Measurements from ENCODE around the gene ABCB10. TPM values are rescaled to one million over a fixed set of nuclear protein-coding genes. Genes with fewer than 3 reads are reported as not detected.
A peak's percentile ranks its signal among the peaks of the same experiment; 100 is the strongest.

The ABCB10 gene
- total RNA-seq, 1 experiment from 2014 or later: 13.8 TPM

GRCh38 chr1:229562686-229563085 is 4.2 kb upstream of the ABCB10 start:
- H2BK20ac ChIP-seq (ENCODE audit: low read depth, low read length, poor library complexity, severe bottlenecking): no peak overlapping the region
- no peak overlapping the region for H3K27ac ChIP-seq (ENCODE audit: insufficient read length, low read depth, low read length)
- H3K23ac ChIP-seq (ENCODE audit: insufficient read length, low read depth, low read length): no peak overlapping the region
- no peak overlapping the region for H3K9ac ChIP-seq (ENCODE audit: extremely low read depth, insufficient read length, low read length)
- H3K18ac ChIP-seq (ENCODE audit: insufficient read length, low read depth, low read length): no peak overlapping the region
- whole genome bisulfite sequencing (ENCODE audit: extremely low coverage, insufficient read length, low lambda C conversion rate): no CpG with 5 or more reads among the region's 3 CpGs
- H3K9me3 ChIP-seq (ENCODE audit: control insufficient read depth, low read depth, low read length): no peaks in the 10 kb centered on the region
- H2AFZ ChIP-seq (ENCODE audit: low read length): no peak overlapping the region
- no peak overlapping the region for H4K8ac ChIP-seq (replicated peaks; ENCODE audit: insufficient read length, low read depth, low read length)
- H2BK5ac ChIP-seq (ENCODE audit: insufficient read length, low read length): no peak overlapping the region
- no peak overlapping the region for H2AK5ac ChIP-seq (ENCODE audit: insufficient read length, low read length)
- H3T11ph ChIP-seq (ENCODE audit: low read length): no peak overlapping the region
- H2BK15ac ChIP-seq (ENCODE audit: low read depth, low read length): no peak overlapping the region
- H3K79me1 ChIP-seq (ENCODE audit: insufficient read depth, low read depth, low read length, poor library complexity, severe bottlenecking): no peaks in the 10 kb centered on the region
- peaks cover 3% of the 10 kb centered on the region; the same call in 1 of the 2 replicates for H3K4me1 ChIP-seq (ENCODE audit: insufficient read depth, low read length)
- Mint-ChIP-seq H3K36me3 (ENCODE audit: insufficient read depth in 1 of 3, low read depth in 3 of 3) (no peaks in the 10 kb centered on the region), H3K4me3 (no peak overlapping the region; a peak in 1 of 5 replicates), H3K9me3 (peaks cover 0 to 3% of the 10 kb centered on the region in 2 experiments; a peak in 1 of 5 replicates), H3K4me1 (peaks cover 30 to 40% of the 10 kb centered on the region in 2 experiments), H3K27me3 (ENCODE audit: low read depth) (peaks cover 4% of the 10 kb centered on the region; the same call in 1 of the 2 replicates), H3K27ac (peak overlapping the region; percentile 10 to 87 (median 81); a peak in 4 of 7 replicates)
- H2BK12ac ChIP-seq (ENCODE audit: insufficient read length, low read depth, low read length): no peak overlapping the region
- no peaks in the 10 kb centered on the region for H3K27me3 ChIP-seq (ENCODE audit: insufficient read depth, low read length)
- no peaks in the 10 kb centered on the region for H4K20me1 ChIP-seq (ENCODE audit: control insufficient read depth, insufficient read depth, insufficient read length)
- no peak overlapping the region for H3K4ac ChIP-seq (ENCODE audit: low read depth, low read length)
- no peak for TF ChIP-seq CTCF (conservative IDR thresholded peaks at IDR 0.05)
- H3K4me2 ChIP-seq (ENCODE audit: insufficient read depth, insufficient read length, low read length): no peak overlapping the region
- no peak overlapping the region for H3K14ac ChIP-seq (ENCODE audit: insufficient read depth, low read length)
- no peaks in the 10 kb centered on the region for H3K79me2 ChIP-seq (ENCODE audit: insufficient read depth, low read length)
- no peak overlapping the region for H2BK120ac ChIP-seq (ENCODE audit: low read depth, low read length, poor library complexity, severe bottlenecking)
- H4K91ac ChIP-seq (ENCODE audit: insufficient read length, low read depth, low read length): no peak overlapping the region
- H3K56ac ChIP-seq (ENCODE audit: insufficient read length, low read depth, low read length): no peak overlapping the region
- peaks cover 3% of the 10 kb centered on the region for H3K23me2 ChIP-seq (ENCODE audit: insufficient read length, low read depth, low read length, poor library complexity, severe bottlenecking)
- DNase-seq: no peak
- no peak overlapping the region for H4K5ac ChIP-seq (ENCODE audit: insufficient read length, low read depth, low read length)

Measured in H9 (cell line).